Temporal lobe (tissue), 1 donor: ENCODE data around the gene EPB41L2. TPM values are rescaled to one million over a fixed set of nuclear protein-coding genes. Genes with fewer than 3 reads are reported as not detected.

Experiments used
- total RNA-seq: library from RNA; depleted of rRNA; stranded (reverse); fragments of >200 nt; gene quantifications from one replicate; pipeline ENCODE4 v1.2.3, GENCODE V29; 2014

Gene EPB41L2
- total RNA-seq, 1 donor from 2014 or later = 50.6 TPM

Other genes with a start within 250 kb of the EPB41L2 start
- not detected for gene SMLR1, start 235.8 kb downstream of the EPB41L2 start, total RNA-seq
- 114 TPM for gene AKAP7, start 72.2 kb upstream of the EPB41L2 start, total RNA-seq